Inflammatory macrophage treated with lipopolysaccharide for 1 hour (primary cell): ENCODE results near the gene AQP12A.
"Not testable (repeated sequence)": the region's sequence is repeated elsewhere in the genome, so short reads cannot be mapped to it uniquely, and the experiment has no call there.

ENCODE experiments used
- DNase-seq, 2 donors: peaks; one replicate each; pipeline ENCODE4 v3.0.0-alpha.2; 2020 to 2022

The AQP12A gene

GRCh38 chr2:240690421-240691074, 1.1 kb upstream of the AQP12A start:
- not testable (repeated sequence) for DNase-seq

GRCh38 chr2:240691075-240691427, 615 bp upstream of the AQP12A start:
- DNase-seq = not testable (repeated sequence)

- not testable (repeated sequence) for DNase-seq
Measured at GRCh38 chr2:240692583-240693561, 1.2 kb downstream of the AQP12A start.

GRCh38 chr2:240694304-240694703, 2.6 kb downstream of the AQP12A start:
- not testable (repeated sequence) for DNase-seq

- DNase-seq = not testable (repeated sequence)
Measured at GRCh38 chr2:240695593-240695992, 3.9 kb downstream of the AQP12A start.

- not testable (repeated sequence) for DNase-seq
Measured at GRCh38 chr2:240696469-240696868, 4.8 kb downstream of the AQP12A start.

- not testable (repeated sequence) for DNase-seq
Measured at GRCh38 chr2:240698852-240699561, 7.3 kb downstream of the AQP12A start.

GRCh38 chr2:240699835-240700234, 8.2 kb downstream of the AQP12A start:
- not testable (repeated sequence) for DNase-seq

GRCh38 chr2:240700616-240701015, 8.9 kb downstream of the AQP12A start:
- DNase-seq = not testable (repeated sequence)

GRCh38 chr2:240701091-240701735, 9.5 kb downstream of the AQP12A start:
- no peak for DNase-seq

GRCh38 chr2:240701736-240702639, 10.3 kb downstream of the AQP12A start:
- DNase-seq = no peak

GRCh38 chr2:240702640-240703011, 11.0 kb downstream of the AQP12A start:
- DNase-seq = no peak

- no peak for DNase-seq
Measured at GRCh38 chr2:240703417-240704341, 12.0 kb downstream of the AQP12A start.

- DNase-seq = no peak
Measured at GRCh38 chr2:240704651-240705050, 13.0 kb downstream of the AQP12A start.

GRCh38 chr2:240705204-240705791, 13.6 kb downstream of the AQP12A start:
- DNase-seq = peak; percentile 40 to 51

- DNase-seq = no peak
Measured at GRCh38 chr2:240707043-240707756, 15.5 kb downstream of the AQP12A start.

GRCh38 chr2:240707821-240708220, 16.2 kb downstream of the AQP12A start:
- no peak for DNase-seq

GRCh38 chr2:240708457-240708856, 16.8 kb downstream of the AQP12A start:
- DNase-seq = no peak

GRCh38 chr2:240711296-240711695, 19.6 kb downstream of the AQP12A start:
- DNase-seq = no peak
